Measurements from ENCODE around the gene LRRC37B.
"Not testable (repeated sequence)": the region's sequence is repeated elsewhere in the genome, so short reads cannot be mapped to it uniquely, and the experiment has no call there.

The LRRC37B gene

DNA sequence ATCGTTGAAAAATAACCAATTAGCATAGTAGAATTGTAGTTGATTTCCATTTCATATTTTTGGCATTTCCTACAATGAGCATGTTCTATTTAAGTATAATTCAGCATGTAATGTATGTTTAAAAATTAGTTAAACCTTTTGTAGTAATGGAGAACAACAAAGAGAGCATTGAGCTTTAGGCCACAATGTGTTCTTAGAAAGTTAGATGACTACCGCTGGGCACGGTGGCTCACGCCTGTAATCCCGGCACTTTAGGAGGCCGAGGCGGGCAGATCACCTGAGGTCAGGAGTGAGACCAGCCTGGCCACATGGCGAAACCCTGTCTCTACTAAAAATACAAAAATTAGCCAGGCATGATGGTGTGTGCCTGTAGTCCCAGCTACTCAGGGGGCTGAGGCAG lies 93.1 kb downstream of the LRRC37B start:
- not testable (repeated sequence) for DNase-seq

DNA sequence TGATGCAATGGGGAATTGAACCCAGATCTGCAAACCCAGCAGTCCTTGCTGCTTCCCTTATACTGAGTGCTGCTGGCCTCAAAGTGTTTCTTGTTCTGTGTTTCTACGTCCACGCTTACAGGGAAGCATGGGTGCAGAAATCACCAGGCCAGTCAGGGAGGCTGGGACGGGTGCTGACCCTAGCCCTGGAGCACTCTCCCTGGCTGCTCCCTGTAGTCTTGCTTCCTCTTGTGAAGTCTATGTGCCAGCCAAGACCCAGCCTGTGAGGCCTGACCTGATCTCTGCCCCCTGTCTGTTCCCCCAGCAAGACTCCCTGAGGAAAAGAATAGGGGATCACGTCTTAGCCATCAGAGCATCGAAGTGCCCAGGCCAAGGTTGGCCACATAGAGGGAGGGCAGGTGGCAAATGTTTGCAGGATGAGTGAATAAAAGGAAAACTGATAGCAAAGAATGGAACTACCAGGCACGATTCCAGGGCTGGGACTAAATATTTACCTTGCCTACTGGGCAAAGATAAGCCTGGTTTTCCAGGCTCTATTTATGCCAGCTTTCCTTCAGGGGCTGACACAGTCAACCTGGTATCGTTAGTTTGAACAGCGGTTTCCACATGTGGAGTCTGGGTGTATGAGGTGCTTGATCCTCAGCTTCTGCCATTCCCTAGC lies 93.9 kb downstream of the LRRC37B start:
- peak; percentile 71 for DNase-seq

DNA sequence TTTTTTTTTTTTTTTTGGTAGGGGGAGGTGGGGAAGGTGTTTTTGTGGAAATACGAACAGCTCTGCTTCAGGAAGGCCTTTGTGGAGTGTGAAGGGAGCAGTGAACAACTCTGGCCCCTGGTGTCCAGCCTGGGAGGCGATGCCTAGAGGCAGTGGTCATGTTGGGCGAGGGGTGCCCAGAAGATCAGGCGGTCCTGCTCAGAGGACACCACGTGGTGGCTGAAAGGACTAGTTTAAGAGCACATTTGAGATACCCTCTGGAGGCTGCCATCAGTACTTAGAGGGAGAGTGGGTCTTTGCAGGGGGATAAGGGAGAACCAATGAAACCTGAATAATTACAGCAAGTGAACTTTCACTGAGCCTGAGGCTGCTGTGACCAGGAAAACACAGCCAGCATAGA lies 95.0 kb downstream of the LRRC37B start:
- no peak for DNase-seq

DNA sequence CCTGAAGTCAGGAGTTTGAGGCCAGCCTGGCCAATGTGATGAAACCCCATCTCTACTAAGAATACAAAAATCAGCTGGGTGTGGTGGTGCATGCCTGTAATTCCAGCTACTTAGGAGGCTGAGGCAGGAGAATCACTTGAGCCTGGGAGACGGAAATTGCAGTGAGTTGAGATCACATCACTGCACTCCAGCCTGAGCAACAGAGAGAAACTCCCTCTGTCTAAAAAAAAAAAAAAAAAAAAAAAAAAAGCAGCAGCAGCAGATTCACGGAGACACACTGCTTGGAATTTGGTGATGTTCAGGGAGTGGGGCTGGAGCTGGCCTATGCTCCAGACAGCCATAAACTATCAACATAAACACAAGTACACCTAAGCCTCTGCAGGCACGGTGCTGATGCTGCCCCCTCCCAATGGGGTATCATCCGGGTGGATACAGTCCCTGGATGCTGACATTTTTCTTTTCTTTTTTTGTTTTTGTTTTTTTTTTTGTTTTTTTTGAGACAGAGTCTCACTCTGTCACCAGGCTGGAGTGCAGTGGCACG lies 95.5 kb downstream of the LRRC37B start:
- DNase-seq, result no peak
